PC-9 (cell line): Measurements from ENCODE around the gene CRADD. TPM values are rescaled to one million over a fixed set of nuclear protein-coding genes. Genes with fewer than 3 reads are reported as not detected.

Source experiments
- BruUV-seq: library from RNA; stranded (reverse); fragments of 400-500 nt; replicated peaks from 2 replicates; lab custom pipeline; 2021; lab: Mats Ljungman, UMichigan
- CTCF ChIA-PET: fragments of 300-600 bp; sonication (Branson Sonifier 250); formaldehyde crosslinking; loops from one replicate; lab custom pipeline; 2022; ENCODE audit warnings: antibody characterized with exemption; lab: Charles Lee
- POLR2A ChIA-PET: fragments of 300-600 bp; sonication (Branson Sonifier 250); formaldehyde crosslinking; loops from one replicate; lab custom pipeline; 2022; ENCODE audit warnings: antibody characterized with exemption; ENCODE audit not compliant: unreplicated experiment; lab: Charles Lee
- DNase-seq, 2 experiments: peaks; one replicate each; pipeline versions ENCODE4 v3.0.0 to v3.0.0-alpha.2; 2015 to 2022; ENCODE audit warnings: mixed read lengths in 1 of 2
- H2AFZ ChIP-seq: fragments of 200-600 bp; sonication (generic); 2 replicates; pipeline ENCODE4 v1.8.1; 2017; ENCODE audit warnings: antibody characterized with exemption
- H3F3A ChIP-seq: fragments of 200-600 bp; sonication (generic); 2 replicates; pipeline ENCODE4 v1.8.1; 2017; ENCODE audit warnings: antibody characterized with exemption, mild to moderate bottlenecking, low read depth; ENCODE audit not compliant: insufficient read depth
- H3K27ac ChIP-seq: fragments of 200-600 bp; sonication (generic); 2 replicates; pipeline ENCODE4 v1.6.1; 2016; ENCODE audit warnings: mixed run types
- H3K27me3 ChIP-seq: fragments of 200-600 bp; sonication (generic); 2 replicates; pipeline ENCODE4 v1.6.1; 2016; ENCODE audit warnings: low read depth, mixed run types; ENCODE audit not compliant: insufficient read depth
- H3K36me3 ChIP-seq: fragments of 200-600 bp; sonication (generic); 2 replicates; pipeline ENCODE4 v1.6.1; 2016; ENCODE audit warnings: low read depth, mixed run types
- H3K4me1 ChIP-seq: fragments of 200-600 bp; sonication (generic); replicated peaks from 2 replicates; pipeline ENCODE4 v1.6.1; 2016; ENCODE audit warnings: mixed run types; ENCODE audit not compliant: insufficient read depth
- H3K4me2 ChIP-seq: fragments of 200-600 bp; sonication (generic); 2 replicates; pipeline ENCODE4 v1.6.1; 2017; ENCODE audit warnings: mixed run types
- H3K4me3 ChIP-seq: fragments of 200-600 bp; sonication (generic); 2 replicates; pipeline ENCODE4 v1.6.1; 2016; ENCODE audit warnings: mixed run types
- H3K79me2 ChIP-seq: fragments of 200-600 bp; sonication (generic); 2 replicates; pipeline ENCODE4 v1.6.1; 2017; ENCODE audit warnings: low read depth, mixed run types
- H3K9me2 ChIP-seq: fragments of 200-600 bp; sonication (generic); 2 replicates; pipeline ENCODE4 v1.8.1; 2017; ENCODE audit warnings: mild to moderate bottlenecking; ENCODE audit not compliant: insufficient read depth
- H3K9me3 ChIP-seq: fragments of 200-600 bp; sonication (generic); 2 replicates; pipeline ENCODE4 v1.8.1; 2016; ENCODE audit warnings: low read depth; ENCODE audit not compliant: insufficient read depth
- H4K20me1 ChIP-seq: fragments of 200-600 bp; sonication (generic); 2 replicates; pipeline ENCODE4 v1.8.1; 2017; ENCODE audit not compliant: insufficient read depth
- EZH2 ChIP-seq: fragments of 200-600 bp; sonication (generic); IDR thresholded peaks from 2 replicates; pipeline ENCODE4 v1.8.0; 2017; ENCODE audit warnings: antibody characterized with exemption, low read depth
- intact Hi-C: fragments of 100-400 bp; cut with micrococcal nuclease; formaldehyde crosslinking; loops from one replicate; pipeline ENCODE4 v1.10.0; 2022; ENCODE audit not compliant: unreplicated experiment
- total RNA-seq: library from RNA; stranded (reverse); gene quantifications from 2 replicates; pipeline ENCODE4 v1.2.3, GENCODE V29; 2021
- TF ChIP-seq, protein P1 (sequence below): fragments of 200-600 bp; sonication (generic); conservative IDR thresholded peaks from 2 replicates; pipeline ENCODE4 v1.6.1; 2017; ENCODE audit warnings: mixed run types, antibody characterized with exemption, mild to moderate bottlenecking, moderate library complexity

CRADD gene
- total RNA-seq, 1 experiment from 2014 or later: 7.6 TPM

GRCh38 chr12:93896952-93897351 lies 219.8 kb downstream of the CRADD start:
- BruUV-seq: no TSS peak
- POLR2A ChIA-PET: no interaction called here
- H3K9me3 ChIP-seq: no peaks in the 10 kb centered on the region; the same call in none of the 2 replicates
- no peaks in the 10 kb centered on the region for H3K27me3 ChIP-seq
- H3K4me3 ChIP-seq: no peak overlapping the region
- H3K4me1 ChIP-seq: 0 out of 2 replicates have a peak, but pooled peaks cover 4% of the 10 kb centered on the region
- H3K79me2 ChIP-seq: no peaks in the 10 kb centered on the region
- H3K9me2 ChIP-seq: no peaks in the 10 kb centered on the region
- no peak overlapping the region for H2AFZ ChIP-seq
- DNase-seq: no peak
- no peak for TF ChIP-seq EZH2
- TF ChIP-seq, protein P1, sequence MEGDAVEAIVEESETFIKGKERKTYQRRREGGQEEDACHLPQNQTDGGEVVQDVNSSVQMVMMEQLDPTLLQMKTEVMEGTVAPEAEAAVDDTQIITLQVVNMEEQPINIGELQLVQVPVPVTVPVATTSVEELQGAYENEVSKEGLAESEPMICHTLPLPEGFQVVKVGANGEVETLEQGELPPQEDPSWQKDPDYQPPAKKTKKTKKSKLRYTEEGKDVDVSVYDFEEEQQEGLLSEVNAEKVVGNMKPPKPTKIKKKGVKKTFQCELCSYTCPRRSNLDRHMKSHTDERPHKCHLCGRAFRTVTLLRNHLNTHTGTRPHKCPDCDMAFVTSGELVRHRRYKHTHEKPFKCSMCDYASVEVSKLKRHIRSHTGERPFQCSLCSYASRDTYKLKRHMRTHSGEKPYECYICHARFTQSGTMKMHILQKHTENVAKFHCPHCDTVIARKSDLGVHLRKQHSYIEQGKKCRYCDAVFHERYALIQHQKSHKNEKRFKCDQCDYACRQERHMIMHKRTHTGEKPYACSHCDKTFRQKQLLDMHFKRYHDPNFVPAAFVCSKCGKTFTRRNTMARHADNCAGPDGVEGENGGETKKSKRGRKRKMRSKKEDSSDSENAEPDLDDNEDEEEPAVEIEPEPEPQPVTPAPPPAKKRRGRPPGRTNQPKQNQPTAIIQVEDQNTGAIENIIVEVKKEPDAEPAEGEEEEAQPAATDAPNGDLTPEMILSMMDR: no peak
- intact Hi-C loops: no loop called here
- no peaks in the 10 kb centered on the region for H3F3A ChIP-seq
- CTCF ChIA-PET: no interaction called here
- H3K27ac ChIP-seq: no peak overlapping the region
- no peaks in the 10 kb centered on the region for H3K36me3 ChIP-seq
- no peak overlapping the region for H3K4me2 ChIP-seq
- H4K20me1 ChIP-seq: no peaks in the 10 kb centered on the region

- H3K4me3 ChIP-seq: no peak overlapping the region
- no peaks in the 10 kb centered on the region for H3K27me3 ChIP-seq
- no peak overlapping the region for H3K27ac ChIP-seq
- H4K20me1 ChIP-seq: no peaks in the 10 kb centered on the region
- H3K9me3 ChIP-seq: no peaks in the 10 kb centered on the region; the same call in none of the 2 replicates
- 0 out of 2 replicates have a peak, but pooled peaks cover 4% of the 10 kb centered on the region for H3K4me1 ChIP-seq
- H3K9me2 ChIP-seq: no peaks in the 10 kb centered on the region
- intact Hi-C loops: no loop called here
- H3K79me2 ChIP-seq: no peaks in the 10 kb centered on the region
- no peak for TF ChIP-seq EZH2
- TF ChIP-seq, protein P1: no peak
- H3F3A ChIP-seq: no peaks in the 10 kb centered on the region
- no peak for DNase-seq
- no peak overlapping the region for H2AFZ ChIP-seq
- H3K36me3 ChIP-seq: no peaks in the 10 kb centered on the region
- H3K4me2 ChIP-seq: no peak overlapping the region
- ChIA-PET POLR2A (no interaction called here), CTCF (no interaction called here)
- BruUV-seq: no TSS peak
Observed at GRCh38 chr12:93901739-93902138, 224.6 kb downstream of the CRADD start.

DNA sequence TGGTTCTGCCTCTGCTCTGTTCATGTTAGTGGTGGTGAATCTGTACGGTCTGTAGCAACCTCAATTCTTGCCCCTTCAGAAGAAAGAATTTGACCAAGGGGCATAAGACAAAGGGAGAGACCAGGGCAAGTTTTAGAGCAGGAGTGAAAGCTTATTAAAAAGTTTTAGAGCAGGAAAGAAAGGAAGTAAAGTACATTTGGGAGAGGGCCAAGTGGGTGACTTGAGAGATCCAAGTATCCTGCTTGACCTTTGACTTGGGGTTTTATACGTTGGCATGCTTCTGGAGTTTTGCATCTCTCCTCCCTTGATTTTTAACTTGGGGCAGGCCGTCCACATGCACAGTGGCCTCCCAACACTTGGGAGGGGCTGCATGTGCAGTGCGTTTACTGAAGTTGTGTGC lies 225.0 kb downstream of the CRADD start:
- BruUV-seq: no TSS peak
- no peaks in the 10 kb centered on the region for H3F3A ChIP-seq
- H3K9me2 ChIP-seq: no peaks in the 10 kb centered on the region

More for the DNA sequence above, 225.0 kb downstream of the CRADD start:
- Histone ChIP-seq H3K4me2 (no peak overlapping the region), H3K27me3 (no peaks in the 10 kb centered on the region), H3K36me3 (no peaks in the 10 kb centered on the region), H4K20me1 (no peaks in the 10 kb centered on the region), H3K9me3 (no peaks in the 10 kb centered on the region; the same call in none of the 2 replicates), H3K4me3 (no peak overlapping the region), H3K27ac (no peak overlapping the region), H3K4me1 (0 out of 2 replicates have a peak, but pooled peaks cover 4% of the 10 kb centered on the region), H3K79me2 (no peaks in the 10 kb centered on the region), H2AFZ (no peak overlapping the region)
- POLR2A ChIA-PET: no interaction called here
- DNase-seq: no peak
- TF ChIP-seq, protein P1: no peak
- no peak for TF ChIP-seq EZH2
- CTCF ChIA-PET: no interaction called here
- intact Hi-C loops: no loop called here
